ENCODE results near the gene TRIM28. TPM values are rescaled to one million over a fixed set of nuclear protein-coding genes. Genes with fewer than 3 reads are reported as not detected.

Gene TRIM28
- total and polyA plus RNA-seq, 2 donors (not counting 3 experiments of a cell fraction or from before 2014, with no cell fraction given): 429 to 521 TPM

GRCh38 chr19:58561373-58562121, 17.7 kb downstream of the TRIM28 start:
- no peak for FAIRE-seq
- ChIA-PET POLR2A (interaction anchor here (1.1 to 1.4 kb wide), 2 partner anchors 14 to 18 kb away, joined by 3 read pairs; partner anchors contain the start of gene TRIM28), CTCF (interaction anchor here (1.5 to 2.2 kb wide), 2 partner anchors 42 to 47 kb away, joined by 7 to 13 read pairs; partner anchors contain the start of gene ZBTB45)
- Histone ChIP-seq H4K20me1 (replicated peaks; ENCODE audit: control insufficient read depth, extremely low read depth, insufficient read depth, low read length) (no peaks in the 10 kb centered on the region), H3K4me1 (ENCODE audit: control insufficient read depth, extremely low read depth, insufficient read depth, low read length) (peaks cover 32% of the 10 kb centered on the region), H3K79me2 (ENCODE audit: control insufficient read depth, insufficient read depth, low read length) (peaks cover 16% of the 10 kb centered on the region), H3K4me2 (ENCODE audit: insufficient read depth, low read length) (no peak overlapping the region), H3K9ac (replicated peaks; ENCODE audit: extremely low read depth, insufficient read depth, low read length) (no peak overlapping the region), H3K9me1 (replicated peaks; ENCODE audit: control insufficient read depth, extremely low read depth, insufficient read depth, low read length) (no peaks in the 10 kb centered on the region), H3K9me3 (replicated peaks; ENCODE audit: control insufficient read depth, insufficient read depth, low read length) (no peaks in the 10 kb centered on the region), H2AFZ (ENCODE audit: low read depth, low read length) (no peak overlapping the region), H3K27ac (ENCODE audit: insufficient read depth, low read depth, low read length) (no peak overlapping the region), H3K27me3 (ENCODE audit: control insufficient read depth in 2 of 2, insufficient read depth in 2 of 2, low read length in 2 of 2) (peaks cover 11 to 22% of the 10 kb centered on the region in 2 experiments), H3K36me3 (ENCODE audit: control insufficient read depth in 2 of 2, extremely low read depth in 1 of 2, insufficient read depth in 2 of 2, low read length in 2 of 2) (peaks cover 0 to 4% of the 10 kb centered on the region in 2 experiments), H3K4me3 (replicated peaks in 1 of 3; ENCODE audit: insufficient read depth in 1 of 3, low read depth in 1 of 3, low read length in 3 of 3) (no peak overlapping the region)
- TF ChIP-seq GATA2 (IDR thresholded peaks at IDR 0.05; ENCODE audit: insufficient read depth, insufficient read length, low read depth, low read length) (no peak), MAX (IDR thresholded peaks at IDR 0.05; ENCODE audit: insufficient read depth, insufficient read length) (no peak), MYC (IDR thresholded peaks at IDR 0.05; ENCODE audit: low read depth, low read length) (no peak), FOS (IDR thresholded peaks at IDR 0.05; ENCODE audit: borderline replicate concordance, insufficient read depth, low read length) (no peak), POLR2AphosphoS5 (IDR thresholded peaks at IDR 0.05; ENCODE audit: insufficient read depth, low read depth, low read length) (no peak), POLR2A (IDR thresholded peaks at IDR 0.05; ENCODE audit: low read depth, low read length) (no peak), EZH2 (IDR thresholded peaks at IDR 0.05; ENCODE audit: borderline replicate concordance, low read depth, low read length, severe bottlenecking) (no peak), JUN (IDR thresholded peaks at IDR 0.05; ENCODE audit: borderline replicate concordance, insufficient read depth, insufficient read length, low read depth) (no peak)
- TF ChIP-seq, protein P1, sequence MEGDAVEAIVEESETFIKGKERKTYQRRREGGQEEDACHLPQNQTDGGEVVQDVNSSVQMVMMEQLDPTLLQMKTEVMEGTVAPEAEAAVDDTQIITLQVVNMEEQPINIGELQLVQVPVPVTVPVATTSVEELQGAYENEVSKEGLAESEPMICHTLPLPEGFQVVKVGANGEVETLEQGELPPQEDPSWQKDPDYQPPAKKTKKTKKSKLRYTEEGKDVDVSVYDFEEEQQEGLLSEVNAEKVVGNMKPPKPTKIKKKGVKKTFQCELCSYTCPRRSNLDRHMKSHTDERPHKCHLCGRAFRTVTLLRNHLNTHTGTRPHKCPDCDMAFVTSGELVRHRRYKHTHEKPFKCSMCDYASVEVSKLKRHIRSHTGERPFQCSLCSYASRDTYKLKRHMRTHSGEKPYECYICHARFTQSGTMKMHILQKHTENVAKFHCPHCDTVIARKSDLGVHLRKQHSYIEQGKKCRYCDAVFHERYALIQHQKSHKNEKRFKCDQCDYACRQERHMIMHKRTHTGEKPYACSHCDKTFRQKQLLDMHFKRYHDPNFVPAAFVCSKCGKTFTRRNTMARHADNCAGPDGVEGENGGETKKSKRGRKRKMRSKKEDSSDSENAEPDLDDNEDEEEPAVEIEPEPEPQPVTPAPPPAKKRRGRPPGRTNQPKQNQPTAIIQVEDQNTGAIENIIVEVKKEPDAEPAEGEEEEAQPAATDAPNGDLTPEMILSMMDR (IDR thresholded peaks at IDR 0.05; ENCODE audit: extremely low read depth in 1 of 2, insufficient read depth in 1 of 2, low read depth in 1 of 2, low read length in 2 of 2): no peak
- BruUV-seq (replicated peaks): no TSS peak
- intact Hi-C loops (cut with micrococcal nuclease) (no loop called here), dilution Hi-C loops (cut with MboI; ENCODE audit: extremely low pct_ligation_motif_present, low sequenced_read_pairs) (no loop called here)
- DNase-seq (ENCODE audit: low read depth, low spot score): no peak
